Stimulated activated CD4-positive, alpha-beta T cell treated with anti-CD3 and anti-CD28 coated beads, Interleukin-4, amount 100 ng/mL, for 48 hours (primary cell): ENCODE measurements around the gene ACER3.
"Not testable (repeated sequence)": the region's sequence is repeated elsewhere in the genome, so short reads cannot be mapped to it uniquely, and the experiment has no call there.

Experiments used
- DNase-seq, 2 donors: peaks; one replicate each; pipeline ENCODE4 v3.0.0-alpha.2; 2020; ENCODE audit warnings: low read depth in 2 of 2

The ACER3 gene

DNA sequence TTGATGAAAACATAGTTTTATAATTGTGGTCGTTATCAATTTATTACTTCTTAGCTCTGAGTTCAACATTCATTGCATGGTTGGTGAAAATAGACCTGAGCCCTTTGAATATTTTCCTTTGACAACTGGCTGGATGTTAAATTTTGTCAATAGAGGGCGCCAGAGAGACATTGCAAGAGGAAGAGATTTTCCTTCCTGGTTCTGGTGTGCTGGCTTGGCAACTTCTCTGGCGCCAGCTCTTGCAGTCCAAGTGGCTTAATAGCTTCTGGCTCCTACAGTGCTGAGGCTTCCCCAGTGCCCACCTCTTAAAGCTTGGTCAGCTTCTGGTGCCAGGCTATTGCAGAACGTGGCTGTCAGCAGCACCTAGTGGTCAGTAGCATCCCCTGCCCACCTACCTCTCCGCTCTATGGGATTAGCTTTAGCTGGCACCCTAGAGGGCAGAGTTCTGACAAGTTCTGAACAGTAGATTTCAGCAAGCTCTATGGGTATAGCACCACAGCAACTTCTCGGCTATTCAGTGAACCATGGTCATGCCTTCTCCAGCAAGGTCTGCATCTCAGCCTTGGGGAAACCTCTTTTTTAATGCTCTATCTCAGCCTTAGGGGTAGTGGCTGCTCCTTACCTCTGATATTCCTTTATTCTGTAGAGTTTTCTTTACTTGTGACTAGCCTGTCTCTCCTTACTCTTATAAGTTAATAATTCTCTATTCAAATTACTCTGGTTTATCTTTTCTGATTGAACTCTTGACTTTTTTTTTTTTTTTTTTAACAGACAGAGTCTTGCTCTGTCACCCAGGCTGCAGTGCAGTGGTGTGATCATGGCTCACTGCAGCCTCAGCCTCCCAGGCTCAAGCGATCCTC is 59.4 kb downstream of the ACER3 start:
- peak; percentile 31 to 54 for DNase-seq

DNA sequence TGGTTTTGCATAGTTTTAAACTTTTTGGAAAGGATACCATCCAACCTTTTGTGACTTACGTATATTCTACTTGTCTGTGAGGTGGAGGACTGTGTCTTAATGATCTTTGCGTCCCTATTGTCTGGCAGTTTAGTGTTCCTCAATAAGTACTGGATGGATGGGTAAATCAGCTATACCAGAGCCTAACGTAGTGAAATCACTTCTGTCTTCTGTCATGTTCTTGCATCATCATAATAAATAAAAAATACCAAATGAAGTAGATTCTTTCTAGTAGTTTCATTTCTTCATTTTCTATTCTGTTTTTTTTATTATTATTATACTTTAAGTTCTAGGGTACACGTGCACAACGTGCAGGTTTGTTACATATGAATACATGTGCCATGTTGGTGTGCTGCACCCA is 66.4 kb downstream of the ACER3 start:
- no peak for DNase-seq

DNA sequence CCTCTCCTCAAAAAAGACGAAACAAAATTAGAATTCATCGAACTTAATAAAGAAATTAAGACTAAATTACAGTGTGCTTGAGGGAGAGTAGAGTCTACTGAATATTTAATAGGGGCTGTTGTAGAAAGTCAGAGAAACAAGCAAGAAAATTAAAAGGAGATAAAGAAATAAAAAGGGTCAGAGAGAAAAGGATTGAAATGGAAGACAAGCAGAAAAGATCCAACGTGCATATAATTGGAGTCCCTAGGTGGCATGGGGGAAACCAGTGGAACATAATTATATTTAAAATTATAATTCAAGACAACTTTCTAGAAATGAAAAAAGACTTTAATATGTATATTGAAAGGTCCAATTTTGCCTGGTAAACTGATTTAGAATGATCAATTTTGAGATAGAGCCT is 74.3 kb downstream of the ACER3 start:
- DNase-seq = no peak

DNA sequence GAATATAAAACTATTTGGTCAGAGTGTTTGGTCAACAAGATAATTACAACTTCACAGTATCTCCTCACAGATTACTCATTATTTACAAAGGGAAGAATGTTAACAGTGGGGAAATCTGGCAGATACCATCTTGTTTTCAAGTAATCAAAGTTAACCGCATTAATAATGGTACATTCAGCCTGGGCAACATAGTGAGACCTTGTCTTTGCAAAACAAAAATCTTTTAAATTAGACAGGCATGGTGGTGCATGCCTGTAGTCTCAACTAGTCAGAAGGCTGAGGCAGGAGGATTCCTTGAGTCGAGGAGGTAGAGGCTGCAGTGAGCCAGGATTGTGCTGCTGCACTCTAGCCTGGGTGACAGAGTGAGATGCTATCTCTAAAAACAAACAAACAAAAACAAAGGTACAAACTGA is 78.5 kb downstream of the ACER3 start:
- no peak for DNase-seq

DNA sequence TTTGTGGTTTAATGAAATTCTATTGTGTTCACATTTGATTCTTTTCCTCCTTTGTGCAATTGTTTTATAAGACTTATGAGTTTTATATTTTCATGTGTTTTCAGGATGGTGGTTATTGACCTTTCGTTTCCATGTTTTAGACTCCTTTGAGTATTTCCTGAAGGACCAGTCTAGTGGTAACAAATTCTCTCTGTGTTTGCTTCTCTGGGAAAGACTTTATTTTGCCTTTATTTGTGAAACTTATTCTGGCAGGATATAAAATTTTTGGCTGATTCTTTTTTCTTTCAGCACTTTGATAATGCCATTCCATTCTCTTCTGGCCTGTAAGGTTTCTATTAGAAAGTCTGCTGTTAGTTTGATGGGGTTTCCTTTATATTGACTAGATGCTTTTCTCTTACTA is 83.5 kb downstream of the ACER3 start:
- DNase-seq = no peak

DNA sequence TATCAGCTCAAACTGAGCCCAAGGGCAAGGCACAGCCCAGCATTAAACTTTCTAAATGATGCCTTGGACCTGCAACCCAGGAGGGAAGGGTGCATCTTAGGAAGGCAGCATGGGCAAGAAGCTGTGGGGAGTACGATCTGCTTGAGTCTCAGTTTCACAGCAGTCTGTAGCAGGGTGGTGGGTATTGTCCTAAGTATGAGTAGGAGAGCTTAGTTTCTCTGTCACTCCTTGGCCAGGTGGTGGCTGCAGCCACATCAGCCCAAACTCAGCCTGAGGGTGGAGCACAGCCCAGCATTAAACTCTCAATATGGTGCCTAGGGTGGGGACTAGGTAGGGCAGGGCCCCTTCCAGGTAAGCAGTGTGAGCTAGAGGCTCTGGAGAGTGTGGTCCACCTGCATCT is 85.5 kb downstream of the ACER3 start:
- DNase-seq = no peak

DNA sequence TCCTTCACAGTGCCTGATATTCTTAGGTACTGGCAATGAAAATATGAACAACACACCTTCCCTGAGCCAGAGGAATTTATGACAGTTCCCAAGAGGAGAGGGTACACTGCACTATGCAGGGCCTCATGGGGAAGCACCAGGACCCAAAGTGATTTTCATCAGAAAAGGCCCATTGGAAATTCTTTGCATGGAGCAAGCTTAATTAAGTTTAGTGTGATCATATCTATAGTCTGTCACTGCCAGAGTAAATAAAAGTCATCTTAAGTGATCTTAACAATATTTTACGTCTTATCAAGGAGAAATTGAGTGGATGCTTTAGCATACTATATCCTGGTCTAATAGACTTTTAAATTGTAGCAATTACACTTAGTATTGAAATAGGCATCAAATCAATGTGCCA is 86.5 kb downstream of the ACER3 start:
- no peak for DNase-seq

DNA sequence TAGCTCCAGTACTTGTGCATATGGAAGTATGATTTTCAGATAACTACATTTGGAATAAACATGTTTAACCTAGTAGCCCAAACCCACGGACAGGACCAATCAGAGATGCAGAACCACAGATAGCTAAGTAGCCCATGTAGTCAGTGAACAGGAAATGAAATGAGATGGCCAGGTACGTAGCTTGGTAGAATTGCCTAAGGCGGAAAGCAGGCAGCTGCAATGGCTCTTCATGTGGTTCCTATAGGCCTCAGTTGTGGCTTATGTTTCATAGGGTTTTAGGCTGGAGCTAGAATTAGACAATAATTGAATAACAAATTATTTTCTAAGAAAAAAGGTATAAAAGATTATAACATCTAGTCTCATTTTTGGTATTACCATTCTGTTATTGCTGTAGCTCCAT is 87.1 kb downstream of the ACER3 start:
- no peak for DNase-seq

DNA sequence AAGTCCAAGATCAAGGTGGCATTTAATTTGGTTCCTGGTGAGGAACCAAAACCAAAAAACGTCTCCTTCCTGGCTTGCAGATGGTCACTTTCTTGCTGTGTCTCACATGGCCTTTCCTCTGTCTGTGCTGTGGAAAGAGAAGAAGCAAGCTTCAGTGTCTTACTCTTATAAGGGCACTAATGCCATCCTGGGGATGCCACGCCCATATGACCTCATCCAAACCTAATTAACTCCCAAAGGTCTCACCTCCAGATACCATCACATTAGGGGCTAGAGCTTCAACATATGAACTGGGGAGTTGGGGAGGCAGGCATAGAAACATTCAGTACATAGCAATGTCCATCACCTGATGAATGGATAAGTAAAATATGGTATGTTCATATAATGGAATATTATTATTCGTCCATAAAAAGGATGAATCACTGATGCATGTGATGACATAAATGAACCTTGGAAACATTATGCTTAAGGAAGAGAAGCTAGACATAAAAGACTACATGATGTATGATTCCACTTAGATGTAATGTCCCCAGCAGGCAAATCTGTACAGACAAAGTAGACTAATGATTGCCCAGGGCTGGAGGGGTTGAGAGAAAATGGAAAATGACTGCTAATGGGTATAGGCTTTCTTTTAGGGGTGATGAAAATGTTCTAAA is 94.9 kb downstream of the ACER3 start:
- DNase-seq = no peak

DNA sequence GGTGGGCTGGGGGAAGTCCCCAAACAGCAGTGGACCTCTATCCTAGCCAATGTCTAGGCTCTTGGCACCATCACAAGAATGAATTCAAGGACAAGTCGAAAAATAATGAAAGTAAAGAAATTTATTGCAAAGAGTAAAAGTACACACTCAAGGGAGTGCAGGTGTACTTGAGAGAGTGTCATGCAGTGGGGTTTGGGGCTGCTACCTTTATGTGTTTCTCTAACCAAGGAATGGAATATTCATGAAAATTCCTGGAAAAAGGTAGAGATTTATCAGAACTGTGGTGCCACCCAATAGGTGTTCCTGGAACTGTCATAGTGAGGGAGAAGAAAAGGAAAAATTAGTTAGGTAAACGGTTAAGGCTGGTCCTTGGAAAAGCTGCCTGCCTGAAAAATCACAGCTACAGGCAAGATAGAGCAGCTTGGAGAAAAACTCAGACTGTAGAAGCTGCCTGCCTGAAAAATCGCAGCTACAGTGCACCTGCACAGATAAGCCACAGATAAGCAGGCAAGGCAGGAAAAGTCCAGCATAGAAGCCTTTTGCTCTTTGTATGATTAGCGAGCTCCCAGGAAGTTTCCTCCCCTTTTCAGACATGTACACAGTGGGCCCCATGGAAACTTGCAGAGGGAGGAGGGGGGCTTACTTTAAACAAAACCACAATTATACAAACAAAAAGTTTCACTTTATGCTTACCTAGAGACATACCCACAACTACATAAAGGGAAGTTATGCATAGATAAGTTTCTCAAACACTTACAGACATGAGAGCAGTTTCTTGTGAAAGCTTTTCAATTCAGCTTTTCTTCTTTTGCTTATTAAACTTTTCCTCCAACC is 102.1 kb downstream of the ACER3 start:
- DNase-seq = no peak

DNA sequence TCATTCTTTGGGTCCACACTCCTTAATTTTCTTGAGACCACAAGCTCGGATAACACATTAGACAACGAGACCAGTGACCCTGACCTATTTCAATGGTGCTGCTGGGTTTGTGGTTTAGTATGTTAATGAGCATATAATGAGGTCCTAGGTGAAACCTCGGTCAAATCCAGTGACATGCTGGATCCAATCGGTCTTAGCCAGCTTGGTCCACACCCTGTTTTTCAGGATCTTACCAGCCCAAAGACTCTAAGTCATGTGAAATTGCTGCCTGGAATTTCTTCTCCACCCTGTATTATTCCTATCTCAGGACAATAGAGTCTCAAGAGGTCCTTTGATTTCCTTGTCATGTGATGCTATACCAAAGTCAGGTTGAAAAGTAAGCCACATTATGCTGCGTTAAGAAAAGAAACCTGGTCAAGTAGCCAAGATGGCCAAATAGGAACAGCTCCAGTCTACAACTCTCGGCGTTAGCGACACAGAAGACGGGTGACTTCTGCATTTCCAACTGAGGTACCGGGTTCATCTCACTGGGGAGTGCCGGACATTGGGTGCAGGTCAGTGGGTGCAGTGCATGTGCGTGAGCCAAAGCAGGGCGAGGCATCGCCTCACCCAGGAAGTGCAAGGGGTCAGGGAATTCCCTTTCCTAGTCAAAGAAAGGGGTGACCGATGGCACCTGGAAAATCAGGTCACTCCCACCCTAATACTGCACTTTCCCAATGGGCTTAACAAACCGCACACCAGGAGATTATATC is 102.9 kb downstream of the ACER3 start:
- not testable (repeated sequence) for DNase-seq

DNA sequence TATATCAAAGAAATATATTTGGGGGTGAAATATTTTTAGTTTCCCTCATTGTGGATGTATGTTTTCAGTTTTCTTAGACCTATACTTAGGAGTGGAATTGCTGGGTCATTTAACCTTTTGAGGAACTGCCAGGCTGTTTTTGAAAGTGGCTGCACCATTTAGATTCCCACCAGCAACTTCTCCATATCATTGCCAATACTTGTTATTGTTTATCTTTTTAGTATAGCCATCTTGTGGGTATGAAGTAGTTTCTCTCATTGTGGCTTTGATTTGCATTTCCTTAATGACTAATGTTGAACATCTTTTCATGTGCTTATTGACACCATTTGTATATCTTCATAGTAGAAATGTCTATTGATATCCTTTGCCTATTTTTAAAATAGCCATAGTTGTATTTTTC is 111.3 kb downstream of the ACER3 start:
- no peak for DNase-seq

DNA sequence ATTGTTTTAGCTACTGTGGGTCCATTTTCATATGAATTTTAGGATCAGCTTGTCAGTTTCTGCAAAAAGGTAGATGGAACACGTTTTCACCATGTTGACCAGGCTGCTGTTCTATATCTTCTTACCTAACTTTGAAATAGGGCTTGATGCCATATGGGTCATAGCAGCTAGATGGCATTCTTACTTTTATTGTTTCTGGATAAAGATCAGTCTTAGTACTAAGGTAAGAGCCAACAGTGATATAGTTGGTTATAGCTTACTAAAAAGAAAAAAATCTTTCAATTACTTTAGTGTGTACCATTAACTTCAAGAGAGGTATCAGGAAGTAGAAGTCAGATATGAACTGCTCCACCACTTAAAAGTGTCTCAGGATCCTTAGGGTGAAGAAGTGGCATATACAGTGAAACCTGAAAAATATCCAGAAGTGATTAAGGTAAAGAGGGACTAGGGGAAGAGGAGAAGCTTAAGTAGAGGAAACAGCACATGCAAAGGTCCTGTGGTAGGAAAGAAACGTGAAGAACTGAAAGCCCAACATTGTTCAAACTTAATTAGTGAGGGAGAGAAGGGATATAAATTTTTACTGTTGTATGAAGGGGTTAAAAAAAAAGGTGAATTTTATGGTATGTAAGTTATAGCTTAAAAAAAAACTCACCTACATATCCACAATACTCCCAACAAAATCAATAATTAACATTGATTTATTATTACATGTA is 113.6 kb downstream of the ACER3 start:
- no peak for DNase-seq

DNA sequence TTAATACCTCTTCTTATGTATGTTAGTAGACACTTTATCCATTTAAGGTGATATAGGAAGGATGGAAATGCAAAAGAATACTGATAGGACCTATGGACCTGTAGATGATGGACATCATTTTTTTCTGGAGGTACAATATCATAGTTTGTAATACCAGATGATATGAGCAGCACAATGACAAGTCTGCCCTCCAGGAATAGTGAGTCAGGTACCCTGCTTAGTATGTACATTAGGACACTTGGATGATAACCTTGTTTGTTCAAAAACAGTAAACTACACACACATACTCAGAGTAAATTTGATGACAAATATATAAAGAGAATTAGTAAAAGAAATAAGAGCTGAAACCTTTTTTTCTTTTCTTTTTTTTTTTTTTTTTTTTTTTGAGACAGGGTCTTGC is 114.8 kb downstream of the ACER3 start:
- DNase-seq = no peak

DNA sequence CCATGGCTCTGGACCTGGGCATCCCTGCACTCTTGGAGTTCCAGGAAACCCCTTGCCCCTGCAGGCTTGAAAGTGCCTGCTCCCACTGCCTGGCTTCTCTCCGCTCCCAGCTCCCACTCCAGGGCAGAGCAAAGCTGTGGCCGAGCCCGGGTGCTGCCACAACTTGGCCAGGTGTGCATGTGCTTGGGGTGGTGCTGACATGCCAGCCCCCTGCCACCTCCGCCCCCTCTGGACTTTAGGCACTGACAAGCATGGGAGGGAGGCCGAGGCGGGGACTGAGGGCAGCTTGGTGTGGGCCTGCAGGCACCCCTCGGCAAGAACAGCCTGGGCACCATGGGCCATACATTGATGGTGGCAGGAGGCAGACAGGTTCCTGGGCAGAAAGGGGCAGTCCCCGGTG is 117.1 kb downstream of the ACER3 start:
- no peak for DNase-seq

DNA sequence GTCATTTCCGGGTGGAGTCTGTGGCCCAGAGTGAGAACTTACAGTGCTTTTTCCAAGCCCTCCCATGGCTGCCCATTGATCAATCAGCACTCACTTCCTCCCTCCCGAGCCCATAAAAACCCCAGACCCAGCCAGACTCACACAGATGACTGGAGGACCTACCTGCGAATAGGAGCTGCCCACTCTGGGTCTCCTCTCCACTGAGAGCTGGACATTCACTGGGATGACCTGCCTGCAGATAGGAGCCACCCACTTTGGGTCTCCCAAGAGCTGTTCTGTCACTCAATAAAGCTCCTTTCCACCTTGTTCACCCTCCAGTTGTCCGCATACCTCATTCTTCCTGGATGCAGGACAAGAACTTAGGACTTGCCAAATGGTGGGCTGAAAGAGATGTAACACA is 117.5 kb downstream of the ACER3 start:
- DNase-seq = no peak

DNA sequence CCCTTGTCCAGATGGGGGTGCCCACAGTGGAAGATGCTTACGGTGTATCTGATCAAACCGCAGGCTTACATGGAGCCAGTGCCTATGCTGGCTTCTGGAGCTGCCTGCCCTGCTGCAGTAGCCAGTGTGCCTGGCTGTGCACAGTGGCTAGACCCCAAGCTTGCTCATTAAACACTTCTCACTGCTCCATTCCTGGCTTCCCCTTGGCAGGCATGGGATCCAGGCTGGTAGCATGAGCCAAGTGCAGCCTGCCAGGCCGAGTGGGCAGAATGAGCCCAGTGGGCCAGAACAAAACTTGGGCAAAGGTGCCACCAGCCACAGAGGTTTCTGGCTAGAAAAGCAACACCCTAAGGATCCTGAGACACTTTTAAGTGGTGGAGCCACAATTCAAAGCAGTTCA is 118.1 kb downstream of the ACER3 start:
- DNase-seq = no peak

DNA sequence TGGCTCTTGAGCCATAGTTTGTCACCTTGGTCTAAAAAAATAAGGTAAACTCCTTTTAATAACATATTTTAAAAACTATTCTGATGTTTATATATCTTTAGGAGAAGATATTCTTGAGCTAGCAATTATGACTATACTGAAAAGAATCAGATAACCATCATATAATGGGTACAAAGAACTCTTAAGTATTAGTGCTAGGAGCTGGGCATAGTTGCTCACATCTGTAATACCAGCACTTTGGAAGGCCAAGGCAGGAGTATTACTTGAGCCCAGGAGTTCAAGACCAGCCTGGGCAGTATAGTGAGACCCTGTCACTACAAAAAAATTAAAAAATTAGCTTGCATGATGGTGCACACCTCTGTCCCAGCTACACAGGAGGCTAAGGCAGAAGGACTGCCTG is 119.5 kb downstream of the ACER3 start:
- no peak for DNase-seq

DNA sequence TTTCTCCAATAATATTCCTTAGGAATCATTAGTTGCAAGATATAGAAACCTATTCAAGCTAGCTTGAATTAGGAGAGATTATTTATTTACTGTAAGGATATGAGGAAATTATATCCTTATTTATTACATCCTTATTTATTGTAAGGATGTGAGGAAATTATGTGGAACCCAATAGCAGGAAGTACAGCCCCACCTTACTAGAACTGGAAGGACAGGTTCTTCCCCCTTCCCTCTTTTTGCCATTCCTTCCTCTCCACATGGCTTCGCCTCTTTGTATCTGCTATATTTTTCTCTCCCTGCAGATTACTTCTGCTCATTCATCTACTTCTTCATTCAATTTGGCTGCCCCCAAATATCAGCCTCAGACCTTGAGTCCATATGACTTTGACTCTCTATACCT is 124.0 kb downstream of the ACER3 start:
- no peak for DNase-seq

DNA sequence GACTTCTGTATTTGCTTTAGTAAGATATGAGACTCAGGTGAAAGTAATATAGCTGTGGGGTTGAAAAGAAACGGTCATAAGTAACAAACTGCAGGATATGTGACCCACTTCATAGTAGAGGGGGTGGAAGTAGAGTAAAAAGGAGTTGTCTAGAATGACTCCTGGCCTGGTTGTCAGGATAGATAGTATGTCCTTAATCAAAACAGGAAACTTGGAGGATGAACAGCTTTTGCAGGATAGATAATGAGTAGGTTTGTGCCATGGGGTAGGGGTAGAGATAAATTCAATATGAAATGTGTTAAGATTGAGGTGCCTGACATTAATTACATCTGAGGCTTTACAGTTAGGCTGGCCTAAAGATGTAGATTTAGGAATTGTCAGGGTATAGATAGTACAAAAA is 126.5 kb downstream of the ACER3 start:
- no peak for DNase-seq

DNA sequence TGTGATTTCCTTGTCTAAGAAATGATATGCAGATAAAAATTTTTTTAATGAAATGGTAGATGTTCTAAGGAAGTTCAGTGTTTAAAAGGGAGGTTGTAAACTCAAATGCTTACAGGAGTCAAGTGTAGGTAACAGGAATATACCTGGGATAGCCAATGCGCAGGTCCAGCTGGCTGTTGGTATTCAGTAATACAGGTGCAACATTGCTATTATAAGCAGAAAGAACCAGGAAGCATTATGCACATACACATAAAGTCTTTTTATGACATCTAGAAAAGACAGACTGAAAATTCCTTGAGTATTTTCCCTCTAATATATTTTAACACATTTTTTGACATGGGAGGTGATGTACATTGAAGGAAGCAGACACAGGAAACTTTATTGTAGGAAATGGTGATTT is 129.9 kb downstream of the ACER3 start:
- DNase-seq = no peak
